GM23338 (cell line): ENCODE results near the gene GRID2. TPM values are rescaled to one million over a fixed set of nuclear protein-coding genes. Genes with fewer than 3 reads are reported as not detected.

Experiments
- ATAC-seq: fragments of 200-7000 bp; cut with Tn5 transposase; 3 replicates; pipeline ENCODE4 v1.9.1; 2020
- DNase-seq: peaks from one replicate; pipeline ENCODE4 v3.0.0-alpha.2; 2015; ENCODE audit warnings: low spot score
- H2AFZ ChIP-seq: fragments of 200-600 bp; sonication (generic); 2 replicates; pipeline ENCODE4 v1.8.0; 2016; ENCODE audit warnings: antibody characterized with exemption, mild to moderate bottlenecking, moderate library complexity
- H3F3A ChIP-seq: fragments of 200-600 bp; sonication (generic); replicated peaks from 2 replicates; pipeline ENCODE4 v1.8.0; 2017; ENCODE audit warnings: antibody characterized with exemption, mixed run types, low read depth
- H3K27ac ChIP-seq: fragments of 200-600 bp; sonication (generic); 2 replicates; pipeline ENCODE4 v1.6.1; 2016; ENCODE audit warnings: low read depth
- H3K27me3 ChIP-seq: fragments of 200-600 bp; sonication (generic); 2 replicates; pipeline ENCODE4 v1.8.0; 2016; ENCODE audit warnings: mild to moderate bottlenecking, mixed run types, moderate library complexity; ENCODE audit not compliant: insufficient read depth
- H3K36me3 ChIP-seq: fragments of 200-600 bp; sonication (generic); 2 replicates; pipeline ENCODE4 v1.8.0; 2016; ENCODE audit warnings: mild to moderate bottlenecking; ENCODE audit not compliant: insufficient read depth
- H3K4me1 ChIP-seq: fragments of 200-600 bp; sonication (generic); 2 replicates; pipeline ENCODE4 v1.8.0; 2016; ENCODE audit warnings: mild to moderate bottlenecking, moderate library complexity; ENCODE audit not compliant: insufficient read depth
- H3K4me2 ChIP-seq: fragments of 200-600 bp; sonication (generic); 2 replicates; pipeline ENCODE4 v1.7.1; 2017; ENCODE audit warnings: mixed run types
- H3K4me3 ChIP-seq: fragments of 200-600 bp; sonication (generic); 2 replicates; pipeline ENCODE4 v1.6.1; 2016; ENCODE audit warnings: mixed run types
- H3K79me2 ChIP-seq: fragments of 200-600 bp; sonication (generic); replicated peaks from 2 replicates; pipeline ENCODE4 v1.8.0; 2017; ENCODE audit warnings: mild to moderate bottlenecking; ENCODE audit not compliant: insufficient read depth
- H3K9me2 ChIP-seq: fragments of 200-600 bp; sonication (generic); 2 replicates; pipeline ENCODE4 v1.8.0; 2017; ENCODE audit not compliant: insufficient read depth
- H4K20me1 ChIP-seq: fragments of 200-600 bp; sonication (generic); replicated peaks from 2 replicates; pipeline ENCODE4 v1.8.0; 2017; ENCODE audit warnings: mild to moderate bottlenecking; ENCODE audit not compliant: insufficient read depth
- H3K27ac Mint-ChIP-seq: 2 replicates; pipeline ENCODE4 v1.8.0; 2020; ENCODE audit warnings: inconsistent platforms, mild to moderate bottlenecking, moderate library complexity, mixed read lengths
- H3K27me3 Mint-ChIP-seq: 3 replicates; pipeline ENCODE4 v1.8.0; 2022; ENCODE audit warnings: low read depth, mild to moderate bottlenecking, moderate library complexity, mixed read lengths, inconsistent platforms; ENCODE audit not compliant: insufficient read depth, poor library complexity
- H3K36me3 Mint-ChIP-seq: 3 replicates; pipeline ENCODE4 v1.8.0; 2021; ENCODE audit warnings: low read depth, mild to moderate bottlenecking, inconsistent platforms, moderate library complexity, mixed read lengths
- H3K4me1 Mint-ChIP-seq: 3 replicates; pipeline ENCODE4 v1.8.0; 2020; ENCODE audit warnings: mild to moderate bottlenecking, inconsistent platforms, mixed read lengths
- H3K4me3 Mint-ChIP-seq: 3 replicates; pipeline ENCODE4 v1.8.0; 2021; ENCODE audit warnings: moderate library complexity, mild to moderate bottlenecking, inconsistent platforms, mixed read lengths
- H3K9me3 Mint-ChIP-seq: 3 replicates; pipeline ENCODE4 v1.8.0; 2020; ENCODE audit warnings: moderate library complexity, mild to moderate bottlenecking, inconsistent platforms, mixed read lengths
- CREB1 ChIP-seq: fragments of 250-450 bp; sonication (Bioruptor Pico); IDR thresholded peaks from 2 replicates; pipeline ENCODE4 v1.5.0; 2020; ENCODE audit warnings: low read depth, mild to moderate bottlenecking, moderate library complexity
- EZH2 ChIP-seq: fragments of 200-600 bp; sonication (generic); IDR thresholded peaks from one replicate; pipeline ENCODE4 v1.8.0; 2017; ENCODE audit warnings: antibody characterized with exemption, mild to moderate bottlenecking, low read depth; ENCODE audit not compliant: unreplicated experiment
- NANOG ChIP-seq: IDR thresholded peaks from 2 replicates; pipeline ENCODE4 v1.6.1; 2016; ENCODE audit warnings: antibody characterized with exemption, borderline replicate concordance
- polyA plus RNA-seq: library from polyadenylated mRNA; unstranded; fragments of >200 nt; fragmentation: Nextera tagmentation; extraction: Ambion mirVana; gene quantifications from 2 replicates; pipeline ENCODE4 v1.2.1, GENCODE V29; 2016
- total RNA-seq: library from RNA; depleted of rRNA; stranded (reverse); fragments of >200 nt; shearing (Covaris generic); gene quantifications from 2 replicates; pipeline ENCODE4 v1.2.3, GENCODE V29; 2014
- TF ChIP-seq, protein P1 (sequence below), 2 experiments: fragments of 200-600 bp in 1 of 2; sonication (generic) in 1 of 2; conservative IDR thresholded peaks; 2 replicates each; pipeline versions ENCODE4 v1.5.1 to v1.6.1; 2016 to 2017; ENCODE audit warnings: antibody characterized with exemption in 2 of 2, low read depth in 2 of 2, mild to moderate bottlenecking in 2 of 2, moderate library complexity in 1 of 2
- TF ChIP-seq, protein P2 (sequence below): fragments of 250-450 bp; sonication (Bioruptor Pico); IDR thresholded peaks from 2 replicates; pipeline ENCODE4 v1.5.0; 2020; ENCODE audit warnings: mild to moderate bottlenecking, moderate library complexity
- TF ChIP-seq, protein P3 (sequence below): IDR thresholded peaks from 2 replicates; pipeline ENCODE4 v1.6.1; 2016; ENCODE audit warnings: antibody characterized with exemption
- TF ChIP-seq, protein P4 (sequence below): IDR thresholded peaks from one replicate; pipeline ENCODE4 v1.6.1; 2018; ENCODE audit warnings: antibody characterized with exemption; ENCODE audit not compliant: unreplicated experiment

The GRID2 gene
- total and polyA plus RNA-seq, 2 experiments from 2014 or later, result 19.9 to 65.4 TPM

DNA sequence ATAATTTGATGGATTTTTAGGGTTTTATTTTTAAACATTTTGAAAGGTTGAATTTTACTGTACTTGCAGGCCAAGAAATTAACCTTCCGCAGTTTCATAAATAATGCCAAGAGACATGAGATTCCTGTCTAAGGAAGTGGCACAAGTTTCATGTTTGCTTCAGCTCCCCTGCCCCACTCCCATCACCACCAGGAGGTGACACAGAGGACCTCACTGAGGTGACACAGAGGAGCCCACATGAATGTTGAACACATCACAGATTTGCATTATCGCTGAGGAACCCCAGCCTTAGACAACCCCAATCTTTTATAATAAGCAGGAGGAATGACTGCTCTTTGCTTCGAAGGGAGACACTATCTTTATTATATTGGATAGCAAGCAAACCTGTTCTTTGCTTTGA is 1033.4 kb downstream of the GRID2 start:
- H3K27ac ChIP-seq, result no peak overlapping the region
- Mint-ChIP-seq H3K27me3 (no peaks in the 10 kb centered on the region), H3K9me3 (no peaks in the 10 kb centered on the region), H3K4me1 (0 out of 3 replicates have a peak, but pooled peaks cover 5% of the 10 kb centered on the region), H3K36me3 (no peaks in the 10 kb centered on the region), H3K27ac (no peak overlapping the region), H3K4me3 (no peak overlapping the region)
- H3K4me1 ChIP-seq, result no peaks in the 10 kb centered on the region
- no peaks in the 10 kb centered on the region for H3K27me3 ChIP-seq
- ATAC-seq, result no peak
- no peak overlapping the region for H2AFZ ChIP-seq
- no peaks in the 10 kb centered on the region for H4K20me1 ChIP-seq
- TF ChIP-seq, protein P1, sequence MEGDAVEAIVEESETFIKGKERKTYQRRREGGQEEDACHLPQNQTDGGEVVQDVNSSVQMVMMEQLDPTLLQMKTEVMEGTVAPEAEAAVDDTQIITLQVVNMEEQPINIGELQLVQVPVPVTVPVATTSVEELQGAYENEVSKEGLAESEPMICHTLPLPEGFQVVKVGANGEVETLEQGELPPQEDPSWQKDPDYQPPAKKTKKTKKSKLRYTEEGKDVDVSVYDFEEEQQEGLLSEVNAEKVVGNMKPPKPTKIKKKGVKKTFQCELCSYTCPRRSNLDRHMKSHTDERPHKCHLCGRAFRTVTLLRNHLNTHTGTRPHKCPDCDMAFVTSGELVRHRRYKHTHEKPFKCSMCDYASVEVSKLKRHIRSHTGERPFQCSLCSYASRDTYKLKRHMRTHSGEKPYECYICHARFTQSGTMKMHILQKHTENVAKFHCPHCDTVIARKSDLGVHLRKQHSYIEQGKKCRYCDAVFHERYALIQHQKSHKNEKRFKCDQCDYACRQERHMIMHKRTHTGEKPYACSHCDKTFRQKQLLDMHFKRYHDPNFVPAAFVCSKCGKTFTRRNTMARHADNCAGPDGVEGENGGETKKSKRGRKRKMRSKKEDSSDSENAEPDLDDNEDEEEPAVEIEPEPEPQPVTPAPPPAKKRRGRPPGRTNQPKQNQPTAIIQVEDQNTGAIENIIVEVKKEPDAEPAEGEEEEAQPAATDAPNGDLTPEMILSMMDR (conservative IDR thresholded peaks at IDR 0.05; ENCODE audit: low read depth in 2 of 2), result peak in 1 of 2 experiments; percentile 20; a peak in 1 of 4 replicates
- no peak for TF ChIP-seq NANOG
- TF ChIP-seq, protein P2, sequence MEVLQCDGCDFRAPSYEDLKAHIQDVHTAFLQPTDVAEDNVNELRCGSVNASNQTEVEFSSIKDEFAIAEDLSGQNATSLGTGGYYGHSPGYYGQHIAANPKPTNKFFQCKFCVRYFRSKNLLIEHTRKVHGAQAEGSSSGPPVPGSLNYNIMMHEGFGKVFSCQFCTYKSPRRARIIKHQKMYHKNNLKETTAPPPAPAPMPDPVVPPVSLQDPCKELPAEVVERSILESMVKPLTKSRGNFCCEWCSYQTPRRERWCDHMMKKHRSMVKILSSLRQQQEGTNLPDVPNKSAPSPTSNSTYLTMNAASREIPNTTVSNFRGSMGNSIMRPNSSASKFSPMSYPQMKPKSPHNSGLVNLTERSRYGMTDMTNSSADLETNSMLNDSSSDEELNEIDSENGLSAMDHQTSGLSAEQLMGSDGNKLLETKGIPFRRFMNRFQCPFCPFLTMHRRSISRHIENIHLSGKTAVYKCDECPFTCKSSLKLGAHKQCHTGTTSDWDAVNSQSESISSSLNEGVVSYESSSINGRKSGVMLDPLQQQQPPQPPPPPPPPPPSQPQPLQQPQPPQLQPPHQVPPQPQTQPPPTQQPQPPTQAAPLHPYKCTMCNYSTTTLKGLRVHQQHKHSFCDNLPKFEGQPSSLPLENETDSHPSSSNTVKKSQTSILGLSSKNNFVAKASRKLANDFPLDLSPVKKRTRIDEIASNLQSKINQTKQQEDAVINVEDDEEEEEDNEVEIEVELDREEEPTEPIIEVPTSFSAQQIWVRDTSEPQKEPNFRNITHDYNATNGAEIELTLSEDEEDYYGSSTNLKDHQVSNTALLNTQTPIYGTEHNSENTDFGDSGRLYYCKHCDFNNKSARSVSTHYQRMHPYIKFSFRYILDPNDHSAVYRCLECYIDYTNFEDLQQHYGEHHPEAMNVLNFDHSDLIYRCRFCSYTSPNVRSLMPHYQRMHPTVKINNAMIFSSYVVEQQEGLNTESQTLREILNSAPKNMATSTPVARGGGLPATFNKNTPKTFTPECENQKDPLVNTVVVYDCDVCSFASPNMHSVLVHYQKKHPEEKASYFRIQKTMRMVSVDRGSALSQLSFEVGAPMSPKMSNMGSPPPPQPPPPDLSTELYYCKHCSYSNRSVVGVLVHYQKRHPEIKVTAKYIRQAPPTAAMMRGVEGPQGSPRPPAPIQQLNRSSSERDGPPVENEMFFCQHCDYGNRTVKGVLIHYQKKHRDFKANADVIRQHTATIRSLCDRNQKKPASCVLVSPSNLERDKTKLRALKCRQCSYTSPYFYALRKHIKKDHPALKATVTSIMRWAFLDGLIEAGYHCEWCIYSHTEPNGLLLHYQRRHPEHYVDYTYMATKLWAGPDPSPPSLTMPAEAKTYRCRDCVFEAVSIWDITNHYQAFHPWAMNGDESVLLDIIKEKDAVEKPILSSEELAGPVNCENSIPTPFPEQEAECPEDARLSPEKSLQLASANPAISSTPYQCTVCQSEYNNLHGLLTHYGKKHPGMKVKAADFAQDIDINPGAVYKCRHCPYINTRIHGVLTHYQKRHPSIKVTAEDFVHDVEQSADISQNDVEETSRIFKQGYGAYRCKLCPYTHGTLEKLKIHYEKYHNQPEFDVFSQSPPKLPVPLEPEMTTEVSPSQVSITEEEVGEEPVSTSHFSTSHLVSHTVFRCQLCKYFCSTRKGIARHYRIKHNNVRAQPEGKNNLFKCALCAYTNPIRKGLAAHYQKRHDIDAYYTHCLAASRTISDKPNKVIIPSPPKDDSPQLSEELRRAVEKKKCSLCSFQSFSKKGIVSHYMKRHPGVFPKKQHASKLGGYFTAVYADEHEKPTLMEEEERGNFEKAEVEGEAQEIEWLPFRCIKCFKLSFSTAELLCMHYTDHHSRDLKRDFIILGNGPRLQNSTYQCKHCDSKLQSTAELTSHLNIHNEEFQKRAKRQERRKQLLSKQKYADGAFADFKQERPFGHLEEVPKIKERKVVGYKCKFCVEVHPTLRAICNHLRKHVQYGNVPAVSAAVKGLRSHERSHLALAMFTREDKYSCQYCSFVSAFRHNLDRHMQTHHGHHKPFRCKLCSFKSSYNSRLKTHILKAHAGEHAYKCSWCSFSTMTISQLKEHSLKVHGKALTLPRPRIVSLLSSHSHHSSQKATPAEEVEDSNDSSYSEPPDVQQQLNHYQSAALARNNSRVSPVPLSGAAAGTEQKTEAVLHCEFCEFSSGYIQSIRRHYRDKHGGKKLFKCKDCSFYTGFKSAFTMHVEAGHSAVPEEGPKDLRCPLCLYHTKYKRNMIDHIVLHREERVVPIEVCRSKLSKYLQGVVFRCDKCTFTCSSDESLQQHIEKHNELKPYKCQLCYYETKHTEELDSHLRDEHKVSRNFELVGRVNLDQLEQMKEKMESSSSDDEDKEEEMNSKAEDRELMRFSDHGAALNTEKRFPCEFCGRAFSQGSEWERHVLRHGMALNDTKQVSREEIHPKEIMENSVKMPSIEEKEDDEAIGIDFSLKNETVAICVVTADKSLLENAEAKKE (CRISPR knock-in tag), result no peak
- no peaks in the 10 kb centered on the region for H3K79me2 ChIP-seq
- no peaks in the 10 kb centered on the region for H3K9me2 ChIP-seq
- no peaks in the 10 kb centered on the region for H3K36me3 ChIP-seq
- H3K4me2 ChIP-seq, result no peak overlapping the region
- no peaks in the 10 kb centered on the region for H3F3A ChIP-seq
- H3K4me3 ChIP-seq, result no peak overlapping the region
- DNase-seq, result no peak

DNA sequence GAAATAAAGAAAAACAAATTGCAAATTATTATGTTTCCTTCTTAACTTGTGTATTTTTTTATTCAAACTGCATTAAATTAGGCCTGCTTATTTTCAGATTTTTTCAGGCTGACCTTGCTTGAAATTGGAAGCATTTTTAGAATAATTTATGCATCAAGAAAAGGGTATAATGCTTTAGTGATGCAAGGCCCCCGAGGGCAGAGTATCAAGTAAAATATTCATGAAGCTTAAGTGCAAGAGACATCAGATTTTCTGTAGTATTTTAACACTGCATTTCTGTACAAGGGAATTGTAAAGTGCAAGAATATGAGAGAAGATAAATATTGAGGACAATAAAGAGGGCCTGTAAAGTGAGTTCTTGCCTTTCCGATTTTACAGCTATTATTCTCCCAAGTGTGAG is 1039.0 kb downstream of the GRID2 start:
- no peaks in the 10 kb centered on the region; the same call in 2 of the 3 replicates for H3K36me3 Mint-ChIP-seq
- H3K27me3 ChIP-seq, result no peaks in the 10 kb centered on the region
- DNase-seq, result no peak
- no peak overlapping the region for H3K4me2 ChIP-seq
- H3K9me2 ChIP-seq, result no peaks in the 10 kb centered on the region
- no peak overlapping the region for H3K4me3 Mint-ChIP-seq
- H3K4me3 ChIP-seq, result no peak overlapping the region
- no peaks in the 10 kb centered on the region for H3K4me1 ChIP-seq
- no peaks in the 10 kb centered on the region for H3K27me3 Mint-ChIP-seq
- H3K79me2 ChIP-seq, result no peaks in the 10 kb centered on the region
- no peak for ATAC-seq
- H4K20me1 ChIP-seq, result no peaks in the 10 kb centered on the region
- no peak overlapping the region for H3K27ac Mint-ChIP-seq
- H3K4me1 Mint-ChIP-seq, result 0 out of 3 replicates have a peak, but pooled peaks cover 5% of the 10 kb centered on the region
- no peaks in the 10 kb centered on the region for H3F3A ChIP-seq
- H3K27ac ChIP-seq, result no peak overlapping the region
- H3K9me3 Mint-ChIP-seq, result no peaks in the 10 kb centered on the region
- H3K36me3 ChIP-seq, result no peaks in the 10 kb centered on the region
- H2AFZ ChIP-seq, result no peak overlapping the region
- TF ChIP-seq CREB1, result no peak
- TF ChIP-seq, protein P3, sequence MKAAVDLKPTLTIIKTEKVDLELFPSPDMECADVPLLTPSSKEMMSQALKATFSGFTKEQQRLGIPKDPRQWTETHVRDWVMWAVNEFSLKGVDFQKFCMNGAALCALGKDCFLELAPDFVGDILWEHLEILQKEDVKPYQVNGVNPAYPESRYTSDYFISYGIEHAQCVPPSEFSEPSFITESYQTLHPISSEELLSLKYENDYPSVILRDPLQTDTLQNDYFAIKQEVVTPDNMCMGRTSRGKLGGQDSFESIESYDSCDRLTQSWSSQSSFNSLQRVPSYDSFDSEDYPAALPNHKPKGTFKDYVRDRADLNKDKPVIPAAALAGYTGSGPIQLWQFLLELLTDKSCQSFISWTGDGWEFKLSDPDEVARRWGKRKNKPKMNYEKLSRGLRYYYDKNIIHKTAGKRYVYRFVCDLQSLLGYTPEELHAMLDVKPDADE, result no peak
- TF ChIP-seq, protein P4, sequence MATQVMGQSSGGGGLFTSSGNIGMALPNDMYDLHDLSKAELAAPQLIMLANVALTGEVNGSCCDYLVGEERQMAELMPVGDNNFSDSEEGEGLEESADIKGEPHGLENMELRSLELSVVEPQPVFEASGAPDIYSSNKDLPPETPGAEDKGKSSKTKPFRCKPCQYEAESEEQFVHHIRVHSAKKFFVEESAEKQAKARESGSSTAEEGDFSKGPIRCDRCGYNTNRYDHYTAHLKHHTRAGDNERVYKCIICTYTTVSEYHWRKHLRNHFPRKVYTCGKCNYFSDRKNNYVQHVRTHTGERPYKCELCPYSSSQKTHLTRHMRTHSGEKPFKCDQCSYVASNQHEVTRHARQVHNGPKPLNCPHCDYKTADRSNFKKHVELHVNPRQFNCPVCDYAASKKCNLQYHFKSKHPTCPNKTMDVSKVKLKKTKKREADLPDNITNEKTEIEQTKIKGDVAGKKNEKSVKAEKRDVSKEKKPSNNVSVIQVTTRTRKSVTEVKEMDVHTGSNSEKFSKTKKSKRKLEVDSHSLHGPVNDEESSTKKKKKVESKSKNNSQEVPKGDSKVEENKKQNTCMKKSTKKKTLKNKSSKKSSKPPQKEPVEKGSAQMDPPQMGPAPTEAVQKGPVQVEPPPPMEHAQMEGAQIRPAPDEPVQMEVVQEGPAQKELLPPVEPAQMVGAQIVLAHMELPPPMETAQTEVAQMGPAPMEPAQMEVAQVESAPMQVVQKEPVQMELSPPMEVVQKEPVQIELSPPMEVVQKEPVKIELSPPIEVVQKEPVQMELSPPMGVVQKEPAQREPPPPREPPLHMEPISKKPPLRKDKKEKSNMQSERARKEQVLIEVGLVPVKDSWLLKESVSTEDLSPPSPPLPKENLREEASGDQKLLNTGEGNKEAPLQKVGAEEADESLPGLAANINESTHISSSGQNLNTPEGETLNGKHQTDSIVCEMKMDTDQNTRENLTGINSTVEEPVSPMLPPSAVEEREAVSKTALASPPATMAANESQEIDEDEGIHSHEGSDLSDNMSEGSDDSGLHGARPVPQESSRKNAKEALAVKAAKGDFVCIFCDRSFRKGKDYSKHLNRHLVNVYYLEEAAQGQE, result no peak
- TF ChIP-seq EZH2, result no peak
